NCI-H82 treated with DMSO at 0.1 percent for 48 hours (cell line): Measurements from ENCODE around the gene FOXM1.
A peak's percentile ranks its signal among the peaks of the same experiment; 100 is the strongest.

ENCODE experiments used
- DNase-seq: peaks from one replicate; lab custom pipeline; 2025; ENCODE audit not compliant: unreplicated experiment; lab: John Stamatoyannopoulos, UW

The FOXM1 gene

GRCh38 chr12:2877047-2877952 lies at the start of gene FOXM1, which contains the start of gene RHNO1:
Gene FOXM1, minus strand, starts transcription at chr12:2877174. Its CDS starts 2,696 bp downstream, at chr12:2874478.
Gene RHNO1, plus strand, starts transcription at chr12:2877223. Its CDS starts 8,144 bp downstream, at chr12:2885367.
- peak; percentile 48 for DNase-seq

GRCh38 chr12:2925322-2925995 lies 48.5 kb upstream of the FOXM1 start:
- DNase-seq: no peak

GRCh38 chr12:2924019-2924418 lies 47.0 kb upstream of the FOXM1 start:
- no peak for DNase-seq

GRCh38 chr12:2923057-2923456 lies 46.1 kb upstream of the FOXM1 start:
- no peak for DNase-seq

- no peak for DNase-seq
Observed at GRCh38 chr12:2922329-2922728, 45.4 kb upstream of the FOXM1 start.

- DNase-seq: no peak
Observed at GRCh38 chr12:2919249-2919648, 42.3 kb upstream of the FOXM1 start.

GRCh38 chr12:2912216-2912575 lies 35.2 kb upstream of the FOXM1 start:
- DNase-seq: no peak

GRCh38 chr12:2904260-2904659 lies 27.3 kb upstream of the FOXM1 start:
- DNase-seq: no peak

GRCh38 chr12:2902272-2902880 lies 25.4 kb upstream of the FOXM1 start:
- DNase-seq: no peak

GRCh38 chr12:2900642-2901041 lies 23.7 kb upstream of the FOXM1 start:
- DNase-seq: no peak

GRCh38 chr12:2897418-2897817 lies 20.4 kb upstream of the FOXM1 start:
- DNase-seq: no peak

- DNase-seq: no peak
Observed at GRCh38 chr12:2895511-2895910, 18.5 kb upstream of the FOXM1 start.

- no peak for DNase-seq
Observed at GRCh38 chr12:2895051-2895451, 18.1 kb upstream of the FOXM1 start.

GRCh38 chr12:2893007-2893406 lies 16.0 kb upstream of the FOXM1 start:
- DNase-seq: no peak

GRCh38 chr12:2892246-2892645 lies 15.3 kb upstream of the FOXM1 start:
- DNase-seq: no peak

GRCh38 chr12:2891240-2892053 lies 14.5 kb upstream of the FOXM1 start:
- peak; percentile 22 for DNase-seq

- DNase-seq: peak; percentile 95
Observed at GRCh38 chr12:2890388-2891239, 13.6 kb upstream of the FOXM1 start, which contains the start of gene TULP3. Gene TULP3, plus strand, starts transcription at chr12:2890891. Its CDS starts 57 bp downstream, at chr12:2890948.

- no peak for DNase-seq
Observed at GRCh38 chr12:2890001-2890387, 13.0 kb upstream of the FOXM1 start.

- no peak for DNase-seq
Observed at GRCh38 chr12:2886768-2887450, 9.9 kb upstream of the FOXM1 start.
